ENCODE data around the gene KCNJ5. TPM values are rescaled to one million over a fixed set of nuclear protein-coding genes. Genes with fewer than 3 reads are reported as not detected.

KCNJ5 gene
- polyA plus RNA-seq, 1 experiment = not detected

DNA sequence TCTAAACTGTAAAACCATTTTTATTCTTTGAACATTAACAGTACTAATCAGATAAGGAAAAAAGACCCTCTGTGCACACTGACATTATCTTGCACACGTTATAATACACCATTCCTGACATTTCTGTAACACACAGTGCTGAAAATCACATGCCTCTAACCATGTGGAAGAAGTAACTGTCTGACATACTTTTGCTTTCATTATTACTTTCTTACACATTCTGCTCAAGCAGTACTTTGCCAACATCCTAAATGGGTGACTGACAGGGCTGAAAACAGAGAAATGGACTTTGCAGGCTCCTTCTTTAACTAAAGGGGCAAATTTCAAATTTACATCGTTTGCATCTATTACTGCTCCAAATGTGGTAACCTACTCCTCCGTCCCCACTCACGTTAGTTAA lies 74.3 kb downstream of the KCNJ5 start:
- Histone ChIP-seq H3K4me3 (ENCODE audit: low read depth, low read length) (no peak overlapping the region), H3K36me3 (ENCODE audit: control insufficient read depth, insufficient read depth, low read length) (peaks cover 3% of the 10 kb centered on the region; the same call in 1 of the 2 replicates), H3K27me3 (ENCODE audit: control insufficient read depth, insufficient read depth, low read length) (no peaks in the 10 kb centered on the region)
- ChIA-PET CTCF (interaction anchor here (3.4 kb wide), 1 partner anchor 808 kb away, joined by 10 read pairs; no protein-coding TSS in a partner anchor), POLR2A (no interaction called here)
- DNase-seq (ENCODE audit: low read depth) = no peak
- TF ChIP-seq, protein P1, sequence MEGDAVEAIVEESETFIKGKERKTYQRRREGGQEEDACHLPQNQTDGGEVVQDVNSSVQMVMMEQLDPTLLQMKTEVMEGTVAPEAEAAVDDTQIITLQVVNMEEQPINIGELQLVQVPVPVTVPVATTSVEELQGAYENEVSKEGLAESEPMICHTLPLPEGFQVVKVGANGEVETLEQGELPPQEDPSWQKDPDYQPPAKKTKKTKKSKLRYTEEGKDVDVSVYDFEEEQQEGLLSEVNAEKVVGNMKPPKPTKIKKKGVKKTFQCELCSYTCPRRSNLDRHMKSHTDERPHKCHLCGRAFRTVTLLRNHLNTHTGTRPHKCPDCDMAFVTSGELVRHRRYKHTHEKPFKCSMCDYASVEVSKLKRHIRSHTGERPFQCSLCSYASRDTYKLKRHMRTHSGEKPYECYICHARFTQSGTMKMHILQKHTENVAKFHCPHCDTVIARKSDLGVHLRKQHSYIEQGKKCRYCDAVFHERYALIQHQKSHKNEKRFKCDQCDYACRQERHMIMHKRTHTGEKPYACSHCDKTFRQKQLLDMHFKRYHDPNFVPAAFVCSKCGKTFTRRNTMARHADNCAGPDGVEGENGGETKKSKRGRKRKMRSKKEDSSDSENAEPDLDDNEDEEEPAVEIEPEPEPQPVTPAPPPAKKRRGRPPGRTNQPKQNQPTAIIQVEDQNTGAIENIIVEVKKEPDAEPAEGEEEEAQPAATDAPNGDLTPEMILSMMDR (IDR thresholded peaks at IDR 0.05; ENCODE audit: insufficient read depth, low read depth, low read length) = no peak

DNA sequence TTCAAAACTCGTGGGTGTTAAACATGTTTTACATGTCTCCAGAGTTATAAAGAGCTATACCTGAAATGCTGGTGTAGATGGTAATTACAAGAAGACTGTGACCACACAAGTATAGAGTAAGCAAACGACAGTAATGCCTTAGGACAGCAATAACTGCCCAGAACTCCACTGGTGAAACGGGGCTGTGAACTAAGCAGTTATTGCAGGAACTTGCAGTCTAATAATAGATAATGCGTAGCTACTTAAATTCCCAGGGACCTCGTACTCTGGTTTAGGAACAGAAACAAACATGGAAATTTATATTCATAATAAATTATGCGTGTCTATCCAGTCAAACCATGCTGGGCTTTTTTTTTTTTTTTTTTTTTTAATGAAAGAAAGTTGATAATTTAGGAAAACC lies 76.4 kb downstream of the KCNJ5 start:
- Histone ChIP-seq H3K4me3 (ENCODE audit: low read depth, low read length) (no peak overlapping the region), H3K36me3 (ENCODE audit: control insufficient read depth, insufficient read depth, low read length) (peaks cover 10% of the 10 kb centered on the region), H3K27me3 (ENCODE audit: control insufficient read depth, insufficient read depth, low read length) (no peaks in the 10 kb centered on the region)
- ChIA-PET POLR2A (no interaction called here), CTCF (interaction anchor here (0.7 to 1.6 kb wide), 2 partner anchors 11 to 18 kb away, joined by 3 read pairs; no protein-coding TSS in a partner anchor)
- TF ChIP-seq, protein P1 (IDR thresholded peaks at IDR 0.05; ENCODE audit: insufficient read depth, low read depth, low read length) = no peak
- DNase-seq (ENCODE audit: low read depth) = no peak

DNA sequence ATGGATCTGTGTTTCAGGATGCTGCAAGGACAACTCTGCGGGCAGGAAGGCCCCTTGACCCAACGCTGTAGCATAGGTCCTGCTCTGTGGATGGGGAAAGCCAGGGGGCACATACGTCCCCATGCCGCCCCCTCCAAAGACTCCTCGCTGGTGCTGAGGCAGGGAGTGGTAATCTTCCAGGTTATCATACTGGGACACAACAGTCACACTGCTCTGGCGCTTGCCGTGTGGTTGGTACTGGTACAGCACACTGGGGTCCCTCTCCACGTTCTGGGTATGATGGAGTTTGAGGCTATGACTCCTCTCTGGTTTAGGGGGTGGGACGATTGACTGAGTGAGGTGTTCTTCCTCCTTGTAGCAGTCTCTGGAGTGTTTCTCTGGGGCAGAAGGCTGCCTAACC lies 77.8 kb downstream of the KCNJ5 start:
- POLR2A ChIA-PET = no interaction called here
- TF ChIP-seq, protein P1 (IDR thresholded peaks at IDR 0.05; ENCODE audit: insufficient read depth, low read depth, low read length) = no peak
- no peak overlapping the region for H3K4me3 ChIP-seq (ENCODE audit: low read depth, low read length)
- CTCF ChIA-PET = no interaction called here
- no peaks in the 10 kb centered on the region for H3K27me3 ChIP-seq (ENCODE audit: control insufficient read depth, insufficient read depth, low read length)
- DNase-seq (ENCODE audit: low read depth) = no peak
- H3K36me3 ChIP-seq (ENCODE audit: control insufficient read depth, insufficient read depth, low read length) = peaks cover 11% of the 10 kb centered on the region

Other genes with a start within 250 kb of the KCNJ5 start
- 20.3 and 28.9 TPM in 2 replicates for gene FLI1, start 197.3 kb upstream of the KCNJ5 start, polyA plus RNA-seq (2011; rRNA removed)
- gene KCNJ1, start 24.1 kb upstream of the KCNJ5 start, polyA plus RNA-seq (2011; rRNA removed) = not detected in 2 replicates
- not detected in 2 replicates for gene TP53AIP1, start 51.5 kb downstream of the KCNJ5 start, polyA plus RNA-seq (2011; rRNA removed)

Data from BJ (cell line).